Body of pancreas (tissue), 4 donors: ENCODE results near the gene GLI3. TPM values are rescaled to one million over a fixed set of nuclear protein-coding genes. Genes with fewer than 3 reads are reported as not detected.
A peak's percentile ranks its signal among the peaks of the same experiment; 100 is the strongest.

Experiments used
- ATAC-seq: fragments of 150-250 bp; one replicate; pipeline ENCODE4 v1.9.1; 2016
- DNase-seq, 4 donors: peaks; one replicate each; pipeline ENCODE4 v3.0.0-alpha.2; 2019
- H3K27ac ChIP-seq, 4 donors: fragments of 200-600 bp; sonication (generic); 1 replicate in 3 of 4; 2 replicates in 1 of 4; pipeline versions ENCODE4 v1.5.1 to v1.6.1; 2016 to 2019; ENCODE audit warnings: mild to moderate bottlenecking in 1 of 4, mixed read lengths in 1 of 4, moderate library complexity in 1 of 4
- H3K27me3 ChIP-seq, 2 donors: fragments of 200-600 bp; sonication (generic); one replicate each; pipeline ENCODE4 v1.6.0; 2016; ENCODE audit warnings: mild to moderate bottlenecking in 1 of 2
- H3K36me3 ChIP-seq, 2 donors: fragments of 200-600 bp; sonication (generic); replicated peaks in 1 of 2; 2 replicates each; pipeline ENCODE4 v1.5.1; 2016; ENCODE audit warnings: low read depth in 2 of 2; ENCODE audit not compliant: insufficient read depth in 1 of 2
- H3K4me1 ChIP-seq: fragments of 200-600 bp; sonication (generic); one replicate; pipeline ENCODE4 v1.6.0; 2016
- H3K4me3 ChIP-seq, 2 donors: fragments of 200-600 bp; sonication (generic); 1 replicate in 1 of 2; 2 replicates in 1 of 2; pipeline ENCODE4 v1.5.1; 2016 to 2019
- H3K9me3 ChIP-seq, 3 donors: fragments of 200-600 bp; sonication (generic); 1 replicate in 2 of 3; 2 replicates in 1 of 3; pipeline ENCODE4 v1.5.1; 2016
- CTCF ChIP-seq, 7 experiments: fragments of 450-650 bp in 4 of 7; fragments of 200-600 bp in 3 of 7; sonication (generic) in 3 of 7; IDR thresholded peaks; one replicate each; pipeline ENCODE4 v1.5.1; 2016 to 2019; ENCODE audit warnings: antibody characterized with exemption in 7 of 7
- POLR2A ChIP-seq, 3 donors: fragments of 450-650 bp; IDR thresholded peaks; one replicate each; pipeline ENCODE4 v1.6.1; 2016; ENCODE audit warnings: antibody characterized with exemption in 3 of 3, mild to moderate bottlenecking in 2 of 3
- WGBS, 2 donors: methylation state at CpG; one replicate each; pipeline ENCODE4 v1.1.5; 2017; 5-methylcytosine and 5-hydroxymethylcytosine counted together
- intact Hi-C: fragments of 100-400 bp; cut with DNase I; formaldehyde crosslinking; loops from one replicate; pipeline ENCODE4 v1.15.1; 2023
- total RNA-seq, 2 donors: library from RNA; depleted of rRNA; stranded (reverse); fragments of >200 nt; gene quantifications; one replicate each; pipeline ENCODE4 v1.1.0, GENCODE V29; 2016

GLI3 gene
- total RNA-seq, 2 donors from 2014 or later, result 1.0 to 2.0 TPM

- no peak for DNase-seq
- 56 to 57% methylated on average over 8 of the region's 8 CpGs for WGBS, 2 donors
- Histone ChIP-seq H3K4me3 (no peak overlapping the region), H3K27ac (no peak overlapping the region), H3K27me3 (no peaks in the 10 kb centered on the region), H3K36me3 (no peaks in the 10 kb centered on the region), H3K9me3 (no peaks in the 10 kb centered on the region), H3K4me1 (no peaks in the 10 kb centered on the region)
- intact Hi-C loops, result no loop called here
- TF ChIP-seq POLR2A (IDR thresholded peaks at IDR 0.05) (no peak), CTCF (IDR thresholded peaks at IDR 0.05) (no peak)
- no peak for ATAC-seq
These were observed 154.9 kb downstream of the GLI3 start for GRCh38 chr7:42082144-42082543.

DNA sequence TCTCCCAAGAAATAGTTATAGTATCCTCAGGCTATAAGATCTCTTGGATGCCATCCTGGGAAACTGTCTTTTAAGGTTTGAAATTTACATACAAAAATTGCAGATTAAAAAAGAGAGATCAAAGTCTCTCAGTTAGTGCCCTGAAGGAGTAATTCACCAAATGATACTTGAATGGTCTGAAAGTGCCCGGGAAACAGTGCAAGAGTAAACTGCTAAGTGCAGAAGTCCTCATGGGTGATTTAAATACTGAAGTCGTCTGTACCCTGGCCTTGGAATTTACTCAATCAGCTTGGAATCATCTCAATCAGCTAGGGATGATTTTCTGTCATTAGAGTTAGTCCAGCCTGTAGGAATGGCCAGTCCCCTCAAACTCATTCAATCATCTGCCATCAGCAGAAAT is 155.3 kb downstream of the GLI3 start:
- Histone ChIP-seq H3K4me3 (no peak overlapping the region), H3K27me3 (no peaks in the 10 kb centered on the region), H3K4me1 (no peaks in the 10 kb centered on the region), H3K36me3 (no peaks in the 10 kb centered on the region), H3K27ac (no peak overlapping the region), H3K9me3 (no peaks in the 10 kb centered on the region)
- DNase-seq (no peak), ATAC-seq (no peak)
- intact Hi-C loops, result no loop called here
- WGBS, 2 donors, result 31 to 32% methylated on average over 2 of the region's 2 CpGs
- TF ChIP-seq POLR2A (IDR thresholded peaks at IDR 0.05), result no peak
- TF ChIP-seq CTCF (IDR thresholded peaks at IDR 0.05), result no peak

GRCh38 chr7:42080841-42081586 is 156.0 kb downstream of the GLI3 start:
- ATAC-seq, result no peak
- H3K4me3 ChIP-seq, result no peak overlapping the region

DNA sequence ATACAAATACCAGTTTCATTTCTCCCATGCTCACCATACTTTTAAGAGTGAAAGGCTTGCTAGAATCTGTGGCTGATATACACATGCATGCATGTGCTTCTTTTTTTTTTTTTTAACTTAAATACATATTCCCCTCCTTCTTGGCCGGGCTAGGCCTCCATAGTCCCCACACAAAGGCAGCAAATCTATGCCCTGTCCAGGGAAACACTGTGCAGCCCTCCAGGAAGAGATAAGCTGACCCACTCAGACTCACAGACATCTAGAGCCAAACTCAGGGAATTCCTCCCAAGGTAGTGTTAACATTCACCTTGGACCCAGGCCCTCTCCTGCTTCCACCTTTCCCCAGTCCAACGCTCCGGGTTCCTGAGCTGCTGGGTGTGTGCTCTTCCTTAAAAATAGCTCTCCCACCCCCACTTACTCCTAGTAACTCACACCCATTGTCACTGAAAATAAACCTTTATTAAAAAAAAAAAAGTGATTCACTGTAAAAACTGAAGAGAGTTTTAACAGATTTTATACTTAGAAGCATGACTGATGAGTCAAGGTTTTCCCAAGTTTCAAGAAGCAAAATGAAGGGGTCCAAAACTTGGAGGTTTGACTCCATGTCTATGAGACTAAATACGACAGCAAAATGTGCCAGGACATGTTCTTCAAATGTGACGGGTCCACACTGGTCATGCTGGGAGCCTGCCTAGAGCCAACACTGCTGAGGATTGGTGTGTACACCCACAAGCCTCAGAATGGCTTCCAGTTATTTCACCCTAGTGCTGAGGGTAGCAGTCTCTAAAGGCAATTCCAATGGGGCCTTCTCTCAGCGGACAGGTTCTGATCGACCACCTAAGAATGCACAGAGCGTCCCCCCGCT is 159.5 kb downstream of the GLI3 start:
- Histone ChIP-seq H3K9me3 (no peaks in the 10 kb centered on the region), H3K36me3 (no peaks in the 10 kb centered on the region), H3K4me1 (no peaks in the 10 kb centered on the region), H3K4me3 (no peak overlapping the region), H3K27me3 (no peaks in the 10 kb centered on the region), H3K27ac (no peak overlapping the region)
- no peak for DNase-seq
- TF ChIP-seq CTCF (IDR thresholded peaks at IDR 0.05) (no peak), POLR2A (IDR thresholded peaks at IDR 0.05) (no peak)
- 78 to 84% methylated on average over 9 of the region's 9 CpGs for WGBS, 2 donors
- ATAC-seq, result no peak
- intact Hi-C loops, result no loop called here

More at GRCh38 chr7:42080841-42081586, 156.0 kb downstream of the GLI3 start:
- no peak for TF ChIP-seq CTCF (IDR thresholded peaks at IDR 0.05)
- TF ChIP-seq POLR2A (IDR thresholded peaks at IDR 0.05), result no peak
- intact Hi-C loops, result no loop called here
- H3K36me3 ChIP-seq, result no peaks in the 10 kb centered on the region
- no peaks in the 10 kb centered on the region for H3K9me3 ChIP-seq
- no peaks in the 10 kb centered on the region for H3K4me1 ChIP-seq
- peak in 1 of 4 donors; percentile 21 for DNase-seq
- 26 to 33% methylated on average over 15 of the region's 15 CpGs for WGBS, 2 donors
- no peak overlapping the region for H3K27ac ChIP-seq
- H3K27me3 ChIP-seq, result no peaks in the 10 kb centered on the region
